NCI-H460 (cell line): Measurements from ENCODE around the gene ACAP3. TPM values are rescaled to one million over a fixed set of nuclear protein-coding genes. Genes with fewer than 3 reads are reported as not detected.
"Not testable (repeated sequence)": the region's sequence is repeated elsewhere in the genome, so short reads cannot be mapped to it uniquely, and the experiment has no call there.

Experiments
- DNase-seq: peaks from one replicate; pipeline ENCODE4 v3.0.0-alpha.2; 2016; ENCODE audit warnings: low read depth; ENCODE audit errors: extremely low read depth
- small RNA-seq, 2 experiments: library from RNA; depleted of rRNA; stranded (forward); fragments of <200 nt; gene quantifications; one replicate each; pipeline ENCODE3, GENCODE V24; 2014
- total RNA-seq: library from RNA; depleted of rRNA; stranded (reverse); fragments of >200 nt; shearing (Covaris generic); gene quantifications from 2 replicates; pipeline ENCODE4 v1.2.3, GENCODE V29; 2014; rRNA removed

Gene ACAP3
- total RNA-seq, 1 experiment from 2014 or later, result 10.3 TPM

DNA sequence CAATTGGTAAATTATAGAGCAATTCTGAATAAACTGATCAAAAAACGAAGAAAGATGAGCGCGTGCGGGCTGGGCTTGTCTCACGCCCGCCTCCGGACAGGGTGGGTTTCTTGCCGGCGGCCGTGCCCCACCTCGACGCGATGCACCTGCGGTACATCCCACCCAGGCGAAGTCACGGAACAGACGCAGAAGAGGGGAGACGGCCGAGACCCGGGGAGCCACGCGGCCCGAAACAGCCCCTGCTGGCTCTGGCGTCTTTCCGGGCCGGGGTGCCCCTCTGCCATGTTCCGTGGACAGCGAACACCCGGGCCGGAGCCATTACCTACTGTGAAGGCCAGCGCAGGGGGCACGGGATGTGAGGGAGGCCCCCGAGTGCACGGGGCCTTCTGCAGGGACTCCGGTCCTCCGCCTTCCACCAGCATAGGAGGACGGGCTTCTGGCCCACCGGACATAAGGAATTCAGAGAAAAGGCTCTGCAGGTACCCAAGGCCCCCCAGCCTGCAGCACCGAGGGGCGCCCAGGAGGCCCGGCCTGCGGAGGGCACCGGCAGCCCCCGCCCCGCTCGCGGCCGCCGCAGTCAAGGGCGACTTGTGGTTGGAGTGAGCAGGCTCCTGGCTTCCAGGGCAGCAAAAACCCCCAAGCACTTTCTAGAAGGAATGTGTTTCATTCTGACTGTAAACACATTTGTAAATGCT lies 53.6 kb downstream of the ACAP3 start:
- DNase-seq, result no peak

DNA sequence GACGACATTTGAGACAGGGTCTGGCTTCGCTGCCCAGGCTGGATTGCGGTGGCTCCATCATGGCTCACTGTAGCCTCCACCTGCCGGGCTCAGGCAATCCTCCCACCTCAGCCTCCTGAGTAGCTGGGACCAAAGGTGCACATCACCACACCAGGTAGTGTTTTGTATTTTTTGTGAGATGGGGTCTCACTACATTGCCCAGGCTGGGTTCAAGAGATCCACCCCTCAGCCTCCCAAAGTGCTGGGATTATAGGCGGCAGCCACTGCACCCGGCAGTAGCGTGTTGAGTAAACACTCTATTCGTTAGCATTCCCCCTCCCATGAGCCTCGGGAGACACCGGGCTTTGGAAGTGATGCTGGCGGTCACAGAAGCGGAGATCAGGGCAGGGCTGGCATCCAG lies 54.4 kb downstream of the ACAP3 start:
- no peak for DNase-seq

DNA sequence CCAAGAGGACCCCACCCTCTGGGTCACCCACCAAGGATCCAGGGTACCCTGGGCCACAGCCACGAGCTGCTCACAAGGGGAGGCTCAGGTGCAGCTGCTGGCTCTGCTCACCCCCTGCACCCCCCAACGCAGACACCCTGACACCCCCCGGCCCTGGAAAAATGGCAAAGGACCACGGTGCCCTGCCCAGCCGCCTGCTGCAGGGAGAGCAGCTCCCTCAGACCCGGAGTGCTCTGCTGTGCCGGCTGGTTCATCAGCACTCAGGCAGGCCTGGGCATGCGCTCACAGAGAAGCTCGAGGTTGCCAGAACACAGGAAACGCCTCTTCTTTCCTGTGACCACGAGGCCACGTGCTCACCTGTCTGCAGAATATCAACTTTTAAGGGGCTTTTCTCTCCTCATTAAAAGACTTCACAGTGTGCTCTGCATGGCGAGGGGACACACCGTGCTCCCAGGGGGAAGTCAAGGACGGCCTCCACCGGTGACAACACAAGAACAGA lies 56.9 kb downstream of the ACAP3 start:
- no peak for DNase-seq

DNA sequence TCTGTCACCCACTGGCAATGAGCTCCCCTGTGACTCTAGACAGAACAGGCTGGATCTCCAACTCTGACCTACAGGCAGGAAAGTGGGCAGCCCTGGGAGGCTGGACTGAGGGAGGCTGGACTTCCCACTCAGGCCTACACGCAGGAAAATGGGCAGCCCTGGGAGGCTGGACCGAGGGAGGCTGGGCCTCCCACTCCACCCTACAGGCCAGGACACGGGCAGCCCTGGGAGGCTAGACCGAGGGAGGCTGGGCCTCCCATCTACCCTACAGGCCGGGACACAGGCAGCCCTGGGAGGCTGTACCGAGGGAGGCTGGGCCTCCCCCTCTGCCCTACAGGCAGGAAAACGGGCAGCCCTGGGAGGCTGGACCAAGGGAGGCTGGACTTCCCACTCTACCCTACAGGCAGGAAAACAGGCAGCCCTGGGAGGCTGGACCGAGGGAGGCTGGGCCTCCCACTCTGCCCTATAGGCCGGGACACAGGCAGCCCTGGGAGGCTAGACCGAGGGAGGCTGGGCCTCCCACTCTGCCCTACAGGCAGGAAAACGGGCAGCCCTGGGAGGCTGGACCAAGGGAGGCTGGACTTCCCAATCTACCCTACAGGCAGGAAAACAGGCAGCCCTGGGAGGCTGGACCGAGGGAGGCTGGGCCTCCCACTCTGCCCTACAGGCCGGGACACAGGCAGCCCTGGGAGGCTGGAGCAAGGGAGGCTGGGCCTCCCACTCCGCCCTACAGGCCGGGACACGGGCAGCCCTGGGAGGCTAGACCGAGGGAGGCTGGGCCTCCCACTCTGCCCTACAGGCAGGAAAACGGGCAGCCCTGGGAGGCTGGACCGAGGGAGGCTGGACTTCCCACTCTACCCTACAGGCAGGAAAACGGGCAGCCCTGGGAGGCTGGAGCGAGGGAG lies 59.5 kb downstream of the ACAP3 start:
- DNase-seq, result not testable (repeated sequence)

DNA sequence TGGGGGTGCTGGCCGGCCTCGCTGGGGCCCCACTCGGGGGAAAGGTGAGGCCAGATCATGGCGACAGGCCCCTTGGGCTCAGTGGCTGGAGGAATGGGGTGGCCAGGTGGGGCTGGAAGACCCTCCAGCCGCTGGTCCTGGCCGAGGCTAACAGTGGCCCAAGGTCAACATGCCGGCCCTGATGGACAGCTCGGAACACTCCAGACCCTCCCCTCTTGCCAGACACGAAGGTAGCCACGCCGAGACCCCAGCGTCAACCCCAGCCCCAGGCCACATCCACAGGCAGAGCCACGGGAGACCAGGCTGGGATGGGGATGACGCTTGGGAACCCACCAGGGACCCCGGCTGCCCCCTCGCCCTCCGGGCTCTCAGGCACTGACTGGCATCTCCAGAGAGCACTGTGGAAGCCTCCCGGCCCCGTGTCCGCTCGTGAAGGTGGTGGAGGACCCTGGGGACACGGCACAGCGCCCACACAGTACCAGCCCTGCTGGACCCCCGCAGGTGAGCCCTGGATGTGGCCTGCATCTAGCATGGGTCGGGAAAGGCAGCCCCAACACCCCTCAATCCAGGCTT lies 60.3 kb downstream of the ACAP3 start:
- DNase-seq, result no peak

DNA sequence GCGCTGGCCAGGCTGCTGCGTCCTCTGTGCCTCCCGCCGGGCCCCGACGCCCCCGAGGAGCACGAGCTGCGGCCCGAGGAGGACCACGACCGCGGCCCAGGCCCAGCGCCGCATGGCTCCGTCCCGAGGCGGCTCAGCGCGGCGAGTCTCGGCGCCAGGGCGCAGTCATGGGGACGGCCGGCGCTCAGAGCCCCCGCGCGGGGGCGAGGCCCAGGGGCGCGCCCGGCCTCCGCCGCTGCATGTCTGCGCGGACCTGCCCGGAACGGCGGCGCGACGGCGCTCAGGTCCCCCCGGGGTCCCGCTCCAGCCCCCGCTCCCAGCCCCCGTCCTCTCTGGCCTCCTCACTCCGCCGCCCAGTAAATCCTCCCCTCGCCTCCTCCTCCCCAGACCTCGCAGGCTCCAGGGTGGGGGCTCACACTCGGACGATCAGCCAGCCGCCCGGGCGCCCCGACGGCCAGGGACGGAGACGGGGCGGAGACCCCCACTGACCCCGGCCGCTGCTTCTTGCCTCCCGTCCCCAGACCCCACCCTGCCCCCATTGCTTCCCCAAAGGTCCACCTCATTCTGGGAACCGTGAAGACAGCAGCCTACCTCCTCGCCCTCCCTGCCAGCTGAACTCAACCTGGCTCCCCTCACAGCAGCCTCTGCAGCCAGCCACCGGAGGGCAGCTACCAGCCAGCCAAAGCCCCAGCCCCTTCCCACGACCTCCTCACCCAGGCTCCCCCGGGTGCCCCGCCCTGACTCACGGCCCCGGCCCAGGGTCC lies 61.0 kb downstream of the ACAP3 start, which contains the start of gene C1QTNF12:
Gene C1QTNF12 (minus strand): TSS at position 146 of the 764 bp plus-strand sequence. CDS start 32 bp downstream, at position 114.
- no peak for DNase-seq

DNA sequence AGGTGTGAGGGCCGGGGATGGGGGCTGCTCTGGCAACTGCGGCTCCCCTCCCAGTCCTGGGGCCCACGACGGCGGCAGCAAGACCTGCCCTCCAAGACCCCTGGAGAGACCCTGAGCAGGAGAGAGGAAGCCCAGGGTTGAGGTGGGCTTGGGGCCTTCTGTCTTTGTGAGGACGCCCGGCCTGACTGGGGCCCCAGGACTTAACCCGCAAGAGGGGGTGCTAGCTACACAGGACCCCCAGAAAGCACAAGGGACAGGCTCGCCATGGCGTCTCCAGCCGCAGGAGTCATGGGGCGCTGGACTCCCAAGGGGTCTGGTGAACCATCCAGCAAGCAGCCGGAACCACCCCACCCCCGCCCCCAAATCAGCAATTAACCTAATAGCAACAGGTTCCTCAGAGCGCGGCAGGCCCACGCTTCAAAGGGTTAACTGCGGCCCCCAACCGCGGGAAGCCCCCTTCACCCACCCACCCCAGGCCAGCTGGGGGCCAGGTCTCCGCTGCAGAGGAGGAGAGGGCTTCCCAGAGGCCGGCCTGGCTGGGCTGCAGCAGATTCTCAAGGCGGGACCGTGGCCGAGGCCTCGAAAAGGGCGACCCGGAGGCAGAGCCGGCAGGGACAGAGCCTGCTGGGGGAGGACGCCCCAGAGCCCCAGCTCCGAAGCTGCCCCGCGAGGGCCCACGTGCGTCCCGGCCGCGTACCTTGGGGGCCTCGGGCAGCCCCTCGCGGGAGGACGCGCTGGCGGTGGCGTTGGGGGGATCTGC lies 61.7 kb downstream of the ACAP3 start:
- DNase-seq, result no peak

- DNase-seq, result no peak
These were observed 62.4 kb downstream of the ACAP3 start for GRCh38 chr1:1245178-1245816.

- DNase-seq, result no peak
These were observed 63.4 kb downstream of the ACAP3 start for GRCh38 chr1:1244192-1244811.

- no peak for DNase-seq
These were observed 63.9 kb downstream of the ACAP3 start for GRCh38 chr1:1243807-1244191.

DNA sequence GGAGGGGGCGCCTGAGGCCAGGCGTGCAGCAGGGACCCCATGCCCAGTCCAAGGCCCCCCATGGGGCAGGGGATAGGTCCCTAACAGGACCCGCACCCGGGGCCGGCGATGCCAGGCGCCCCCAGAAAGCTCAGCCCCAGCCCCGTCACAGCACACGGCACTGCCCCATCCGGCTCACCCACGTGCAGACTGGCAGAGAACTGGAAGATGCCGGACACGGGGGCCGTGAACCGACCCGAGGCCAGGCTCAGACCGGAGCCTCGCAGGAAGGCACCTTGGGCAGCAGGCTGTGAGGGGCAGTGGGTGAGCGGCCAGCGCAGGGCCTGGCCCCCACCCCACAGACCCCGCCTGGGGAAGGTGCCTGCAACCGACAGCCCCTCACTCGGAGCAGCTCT lies 64.5 kb downstream of the ACAP3 start:
- DNase-seq, result no peak

GRCh38 chr1:1242461-1243265 lies 65.1 kb downstream of the ACAP3 start:
- DNase-seq, result no peak

Small RNA genes within 50 kb of the gene (small RNA-seq; reads per million reads assigned to genes)
- gene MIR6726, result 0 reads per million in 2 experiments

Other genes starting within 250 kb of the ACAP3 start
- gene RNF223, start 233.6 kb downstream of the ACAP3 start, total RNA-seq, result 0.20 TPM in 1 of 2 replicates, not detected in the other
- 3.9 and 5.5 TPM in 2 replicates for gene C1orf159, start 191.8 kb downstream of the ACAP3 start, total RNA-seq
- not detected in 2 replicates for gene TTLL10, start 134.1 kb downstream of the ACAP3 start, total RNA-seq
- gene TNFRSF18, start 101.3 kb downstream of the ACAP3 start, total RNA-seq, result not detected in 2 replicates
- not detected in 2 replicates for gene TNFRSF4, start 93.8 kb downstream of the ACAP3 start, total RNA-seq
- 81.0 and 83.6 TPM in 2 replicates for gene SDF4, start 75.9 kb downstream of the ACAP3 start, total RNA-seq
- gene B3GALT6, start 75.7 kb downstream of the ACAP3 start, total RNA-seq, result 15.6 and 17.5 TPM in 2 replicates
- 1.3 TPM in 1 of 2 replicates, not detected in the other for gene C1QTNF12, start 61.2 kb downstream of the ACAP3 start, total RNA-seq
- gene UBE2J2, start 34.1 kb downstream of the ACAP3 start, total RNA-seq, result 49.6 and 52.2 TPM in 2 replicates
- gene SCNN1D, start 27.5 kb downstream of the ACAP3 start, total RNA-seq, result 1.6 and 1.7 TPM in 2 replicates
- gene PUSL1, start 667 bp upstream of the ACAP3 start, total RNA-seq, result 13.1 and 18.9 TPM in 2 replicates
- gene INTS11, start 16.7 kb upstream of the ACAP3 start, total RNA-seq, result 56.6 and 60.4 TPM in 2 replicates
- gene CPTP, start 16.9 kb upstream of the ACAP3 start, total RNA-seq, result 12.2 and 13.7 TPM in 2 replicates
- gene TAS1R3, start 23.4 kb upstream of the ACAP3 start, total RNA-seq, result 0.30 and 0.66 TPM in 2 replicates
- 53.7 and 55.3 TPM in 2 replicates for gene DVL1, start 41.5 kb upstream of the ACAP3 start, total RNA-seq
- not detected in 2 replicates for gene MXRA8, start 50.6 kb upstream of the ACAP3 start, total RNA-seq
- 103 and 128 TPM in 2 replicates for gene AURKAIP1, start 67.3 kb upstream of the ACAP3 start, total RNA-seq
- 70.1 and 110 TPM in 2 replicates for gene CCNL2, start 91.4 kb upstream of the ACAP3 start, total RNA-seq
- 132 and 136 TPM in 2 replicates for gene MRPL20, start 99.4 kb upstream of the ACAP3 start, total RNA-seq
- 0.15 TPM in 1 of 2 replicates, not detected in the other for gene ANKRD65, start 113.3 kb upstream of the ACAP3 start, total RNA-seq
- gene VWA1, start 127.8 kb upstream of the ACAP3 start, total RNA-seq, result 5.0 and 8.0 TPM in 2 replicates
- 0.05 and 0.06 TPM in 2 replicates for gene ATAD3C, start 141.8 kb upstream of the ACAP3 start, total RNA-seq
- 15.4 and 21.1 TPM in 2 replicates for gene ATAD3B, start 163.8 kb upstream of the ACAP3 start, total RNA-seq
- gene ATAD3A, start 204.2 kb upstream of the ACAP3 start, total RNA-seq, result 24.5 and 25.9 TPM in 2 replicates
- 0.67 TPM in 1 of 2 replicates, not detected in the other for gene TMEM240, start 232.7 kb upstream of the ACAP3 start, total RNA-seq